ENCODE data around the gene DAP3.

DNA sequence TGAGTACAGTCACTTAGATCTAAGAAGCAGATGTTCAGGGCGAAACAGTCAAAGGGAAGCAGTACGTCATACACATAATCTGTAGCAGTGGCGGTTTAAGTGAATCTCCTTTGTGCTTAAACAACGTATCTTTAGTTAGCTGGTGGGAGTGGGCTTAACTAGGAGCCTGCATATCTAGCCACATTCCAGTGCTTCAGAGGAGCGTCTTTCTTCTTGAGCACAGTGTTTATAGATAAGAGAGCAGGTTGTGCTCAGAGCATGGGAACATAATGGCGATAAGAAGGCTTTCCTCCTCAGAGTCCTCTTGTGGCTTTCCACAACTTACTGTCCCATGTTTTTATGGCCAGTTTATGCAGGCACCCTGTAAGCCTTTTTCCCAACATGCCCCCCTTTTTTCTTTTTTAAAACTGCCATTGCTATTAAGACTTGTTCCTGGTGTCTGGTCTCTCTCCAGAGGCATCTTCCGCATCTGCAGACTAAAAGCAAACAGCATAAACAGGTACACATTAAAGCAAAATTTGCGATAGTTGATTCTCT is 3.2 kb downstream of the DAP3 start:
- TF ChIP-seq ZNF274 (IDR thresholded peaks at IDR 0.05; ENCODE audit: low read depth, low read length) (no peak), POLR2AphosphoS5 (IDR thresholded peaks at IDR 0.05; ENCODE audit: low read depth, low read length) (no peak), CEBPB (IDR thresholded peaks at IDR 0.05; ENCODE audit: low read depth) (no peak), TCF7L2 (IDR thresholded peaks at IDR 0.05; ENCODE audit: borderline replicate concordance, extremely low read depth, insufficient read depth, insufficient read length) (no peak), YY1 (IDR thresholded peaks at IDR 0.05; ENCODE audit: extremely low read depth, insufficient replicate concordance, low read depth, low read length) (no peak), EZH2 (IDR thresholded peaks at IDR 0.05) (no peak), SP1 (IDR thresholded peaks at IDR 0.05; ENCODE audit: low read depth) (no peak), ELF1 (IDR thresholded peaks at IDR 0.05; ENCODE audit: borderline replicate concordance, low read depth) (no peak)
- TF ChIP-seq, protein P1, sequence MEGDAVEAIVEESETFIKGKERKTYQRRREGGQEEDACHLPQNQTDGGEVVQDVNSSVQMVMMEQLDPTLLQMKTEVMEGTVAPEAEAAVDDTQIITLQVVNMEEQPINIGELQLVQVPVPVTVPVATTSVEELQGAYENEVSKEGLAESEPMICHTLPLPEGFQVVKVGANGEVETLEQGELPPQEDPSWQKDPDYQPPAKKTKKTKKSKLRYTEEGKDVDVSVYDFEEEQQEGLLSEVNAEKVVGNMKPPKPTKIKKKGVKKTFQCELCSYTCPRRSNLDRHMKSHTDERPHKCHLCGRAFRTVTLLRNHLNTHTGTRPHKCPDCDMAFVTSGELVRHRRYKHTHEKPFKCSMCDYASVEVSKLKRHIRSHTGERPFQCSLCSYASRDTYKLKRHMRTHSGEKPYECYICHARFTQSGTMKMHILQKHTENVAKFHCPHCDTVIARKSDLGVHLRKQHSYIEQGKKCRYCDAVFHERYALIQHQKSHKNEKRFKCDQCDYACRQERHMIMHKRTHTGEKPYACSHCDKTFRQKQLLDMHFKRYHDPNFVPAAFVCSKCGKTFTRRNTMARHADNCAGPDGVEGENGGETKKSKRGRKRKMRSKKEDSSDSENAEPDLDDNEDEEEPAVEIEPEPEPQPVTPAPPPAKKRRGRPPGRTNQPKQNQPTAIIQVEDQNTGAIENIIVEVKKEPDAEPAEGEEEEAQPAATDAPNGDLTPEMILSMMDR (IDR thresholded peaks at IDR 0.05 in 2 of 3, conservative IDR thresholded peaks at IDR 0.05 in 1 of 3; ENCODE audit: borderline replicate concordance in 1 of 3, insufficient read depth in 1 of 3, low read depth in 2 of 3, low read length in 2 of 3), result no peak
- TF ChIP-seq, protein P2, sequence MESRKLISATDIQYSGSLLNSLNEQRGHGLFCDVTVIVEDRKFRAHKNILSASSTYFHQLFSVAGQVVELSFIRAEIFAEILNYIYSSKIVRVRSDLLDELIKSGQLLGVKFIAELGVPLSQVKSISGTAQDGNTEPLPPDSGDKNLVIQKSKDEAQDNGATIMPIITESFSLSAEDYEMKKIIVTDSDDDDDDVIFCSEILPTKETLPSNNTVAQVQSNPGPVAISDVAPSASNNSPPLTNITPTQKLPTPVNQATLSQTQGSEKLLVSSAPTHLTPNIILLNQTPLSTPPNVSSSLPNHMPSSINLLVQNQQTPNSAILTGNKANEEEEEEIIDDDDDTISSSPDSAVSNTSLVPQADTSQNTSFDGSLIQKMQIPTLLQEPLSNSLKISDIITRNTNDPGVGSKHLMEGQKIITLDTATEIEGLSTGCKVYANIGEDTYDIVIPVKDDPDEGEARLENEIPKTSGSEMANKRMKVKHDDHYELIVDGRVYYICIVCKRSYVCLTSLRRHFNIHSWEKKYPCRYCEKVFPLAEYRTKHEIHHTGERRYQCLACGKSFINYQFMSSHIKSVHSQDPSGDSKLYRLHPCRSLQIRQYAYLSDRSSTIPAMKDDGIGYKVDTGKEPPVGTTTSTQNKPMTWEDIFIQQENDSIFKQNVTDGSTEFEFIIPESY (IDR thresholded peaks at IDR 0.05; ENCODE audit: extremely low read depth, insufficient replicate concordance, low read length), result no peak
- TF ChIP-seq, protein P3, sequence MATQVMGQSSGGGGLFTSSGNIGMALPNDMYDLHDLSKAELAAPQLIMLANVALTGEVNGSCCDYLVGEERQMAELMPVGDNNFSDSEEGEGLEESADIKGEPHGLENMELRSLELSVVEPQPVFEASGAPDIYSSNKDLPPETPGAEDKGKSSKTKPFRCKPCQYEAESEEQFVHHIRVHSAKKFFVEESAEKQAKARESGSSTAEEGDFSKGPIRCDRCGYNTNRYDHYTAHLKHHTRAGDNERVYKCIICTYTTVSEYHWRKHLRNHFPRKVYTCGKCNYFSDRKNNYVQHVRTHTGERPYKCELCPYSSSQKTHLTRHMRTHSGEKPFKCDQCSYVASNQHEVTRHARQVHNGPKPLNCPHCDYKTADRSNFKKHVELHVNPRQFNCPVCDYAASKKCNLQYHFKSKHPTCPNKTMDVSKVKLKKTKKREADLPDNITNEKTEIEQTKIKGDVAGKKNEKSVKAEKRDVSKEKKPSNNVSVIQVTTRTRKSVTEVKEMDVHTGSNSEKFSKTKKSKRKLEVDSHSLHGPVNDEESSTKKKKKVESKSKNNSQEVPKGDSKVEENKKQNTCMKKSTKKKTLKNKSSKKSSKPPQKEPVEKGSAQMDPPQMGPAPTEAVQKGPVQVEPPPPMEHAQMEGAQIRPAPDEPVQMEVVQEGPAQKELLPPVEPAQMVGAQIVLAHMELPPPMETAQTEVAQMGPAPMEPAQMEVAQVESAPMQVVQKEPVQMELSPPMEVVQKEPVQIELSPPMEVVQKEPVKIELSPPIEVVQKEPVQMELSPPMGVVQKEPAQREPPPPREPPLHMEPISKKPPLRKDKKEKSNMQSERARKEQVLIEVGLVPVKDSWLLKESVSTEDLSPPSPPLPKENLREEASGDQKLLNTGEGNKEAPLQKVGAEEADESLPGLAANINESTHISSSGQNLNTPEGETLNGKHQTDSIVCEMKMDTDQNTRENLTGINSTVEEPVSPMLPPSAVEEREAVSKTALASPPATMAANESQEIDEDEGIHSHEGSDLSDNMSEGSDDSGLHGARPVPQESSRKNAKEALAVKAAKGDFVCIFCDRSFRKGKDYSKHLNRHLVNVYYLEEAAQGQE (IDR thresholded peaks at IDR 0.05; ENCODE audit: low read depth), result no peak

All from HCT116 (cell line).